MM.1S (cell line): ENCODE measurements around the gene LMNB1.

Experiments
- DNase-seq: peaks from one replicate; pipeline ENCODE4 v3.0.0-alpha.2; 2015
- H2AFZ ChIP-seq: fragments of 300-600 bp; sonication (generic); 2 replicates; pipeline ENCODE4 v1.6.0; 2016; ENCODE audit warnings: antibody characterized with exemption, low read length
- H3F3A ChIP-seq: fragments of 300-600 bp; sonication (generic); 2 replicates; pipeline ENCODE4 v1.6.1; 2016; ENCODE audit warnings: mild to moderate bottlenecking, antibody characterized with exemption, low read length, moderate library complexity, mixed read lengths; ENCODE audit not compliant: insufficient read depth
- H3K27ac ChIP-seq: fragments of 300-600 bp; sonication (generic); 2 replicates; pipeline ENCODE4 v1.5.1; 2016; ENCODE audit warnings: mild to moderate bottlenecking, low read length
- H3K27me3 ChIP-seq: fragments of 300-600 bp; sonication (generic); replicated peaks from 2 replicates; pipeline ENCODE4 v1.6.0; 2016; ENCODE audit warnings: low read length; ENCODE audit not compliant: insufficient read depth
- H3K36me3 ChIP-seq: fragments of 300-600 bp; sonication (generic); replicated peaks from 2 replicates; pipeline ENCODE4 v1.6.1; 2016; ENCODE audit warnings: mild to moderate bottlenecking, low read length, mixed read lengths; ENCODE audit not compliant: insufficient read depth
- H3K4me1 ChIP-seq: fragments of 300-600 bp; sonication (generic); 2 replicates; pipeline ENCODE4 v1.6.1; 2016; ENCODE audit warnings: low read length, mixed read lengths
- H3K4me2 ChIP-seq: fragments of 300-600 bp; sonication (generic); 2 replicates; pipeline ENCODE4 v1.6.0; 2016; ENCODE audit warnings: low read depth, low read length
- H3K4me3 ChIP-seq: fragments of 300-600 bp; sonication (generic); 2 replicates; pipeline ENCODE4 v1.5.1; 2016; ENCODE audit warnings: low read length, mixed read lengths
- H3K79me2 ChIP-seq: fragments of 300-600 bp; sonication (generic); 2 replicates; pipeline ENCODE4 v1.6.1; 2016; ENCODE audit warnings: mixed run types, low read length, mixed read lengths
- H3K9ac ChIP-seq: fragments of 300-600 bp; sonication (generic); 2 replicates; pipeline ENCODE4 v1.6.1; 2016; ENCODE audit warnings: low read length, mixed read lengths
- H3K9me2 ChIP-seq: fragments of 300-600 bp; sonication (generic); replicated peaks from 2 replicates; pipeline ENCODE4 v1.6.1; 2016; ENCODE audit warnings: mild to moderate bottlenecking, low read length, mixed read lengths; ENCODE audit not compliant: insufficient read depth
- H3K9me3 ChIP-seq: fragments of 300-600 bp; sonication (generic); replicated peaks from 2 replicates; pipeline ENCODE4 v1.6.1; 2016; ENCODE audit warnings: mild to moderate bottlenecking, low read length, mixed read lengths; ENCODE audit not compliant: insufficient read depth
- H4K20me1 ChIP-seq: fragments of 300-600 bp; sonication (generic); 2 replicates; pipeline ENCODE4 v1.6.1; 2016; ENCODE audit warnings: mild to moderate bottlenecking, low read length, moderate library complexity, mixed read lengths; ENCODE audit not compliant: insufficient read depth
- CTCF ChIP-seq: fragments of 300-600 bp; sonication (generic); IDR thresholded peaks from 2 replicates; pipeline ENCODE4 v1.5.1; 2016; ENCODE audit warnings: antibody characterized with exemption, low read length, mixed read lengths
- EZH2 ChIP-seq: fragments of 300-600 bp; sonication (generic); optimal IDR thresholded peaks from 2 replicates; pipeline ENCODE3; 2017; ENCODE audit warnings: low read depth, mild to moderate bottlenecking, antibody characterized with exemption, low read length, mixed read lengths
- EZH2phosphoT487 ChIP-seq: fragments of 300-600 bp; sonication (generic); IDR thresholded peaks from 2 replicates; pipeline ENCODE4 v1.6.1; 2018; ENCODE audit warnings: antibody characterized with exemption, low read length

The LMNB1 gene

GRCh38 chr5:126805063-126805462 is 28.1 kb downstream of the LMNB1 start:
- DNase-seq, result no peak
- Histone ChIP-seq H3K4me1 (0 out of 2 replicates have a peak, but pooled peaks cover 3% of the 10 kb centered on the region), H2AFZ (no peak overlapping the region), H3K4me2 (no peak overlapping the region), H3K4me3 (no peak overlapping the region), H3K9ac (no peak overlapping the region), H4K20me1 (peaks cover 31% of the 10 kb centered on the region; the same call in 1 of the 2 replicates), H3K9me2 (no peaks in the 10 kb centered on the region), H3F3A (peaks cover 13% of the 10 kb centered on the region; the same call in 1 of the 2 replicates), H3K79me2 (peaks cover 95% of the 10 kb centered on the region), H3K27me3 (no peaks in the 10 kb centered on the region), H3K9me3 (no peaks in the 10 kb centered on the region), H3K27ac (no peak overlapping the region), H3K36me3 (peaks cover 19% of the 10 kb centered on the region)
- TF ChIP-seq CTCF (no peak), EZH2phosphoT487 (no peak), EZH2 (no peak)

GRCh38 chr5:126808521-126808988 is 31.6 kb downstream of the LMNB1 start:
- peaks cover 95% of the 10 kb centered on the region for H3K79me2 ChIP-seq
- no peak overlapping the region for H3K27ac ChIP-seq
- TF ChIP-seq EZH2 (no peak), CTCF (peak; percentile 32)
- no peak overlapping the region for H3K9ac ChIP-seq
- no peaks in the 10 kb centered on the region for H3K9me2 ChIP-seq
- peaks cover 19% of the 10 kb centered on the region; the same call in 1 of the 2 replicates for H4K20me1 ChIP-seq
- no peak overlapping the region for H3K4me2 ChIP-seq
- peaks cover 23% of the 10 kb centered on the region for H3F3A ChIP-seq
- H3K27me3 ChIP-seq, result no peaks in the 10 kb centered on the region
- DNase-seq, result peak; percentile 20
- no peak overlapping the region for H3K4me3 ChIP-seq
- peaks cover 40% of the 10 kb centered on the region for H3K36me3 ChIP-seq
- H3K9me3 ChIP-seq, result no peaks in the 10 kb centered on the region
- peaks cover 20% of the 10 kb centered on the region; the same call in 1 of the 2 replicates for H3K4me1 ChIP-seq
- no peak overlapping the region for H2AFZ ChIP-seq

- Histone ChIP-seq H3K27me3 (no peaks in the 10 kb centered on the region), H3K4me3 (no peak overlapping the region), H3K9me3 (no peaks in the 10 kb centered on the region), H3K9ac (no peak overlapping the region), H3K4me1 (peaks cover 20% of the 10 kb centered on the region; the same call in 1 of the 2 replicates), H2AFZ (no peak overlapping the region), H3K9me2 (no peaks in the 10 kb centered on the region), H3K79me2 (peaks cover 95% of the 10 kb centered on the region), H3K36me3 (peaks cover 40% of the 10 kb centered on the region), H3K27ac (no peak overlapping the region), H4K20me1 (peaks cover 6% of the 10 kb centered on the region; the same call in 1 of the 2 replicates), H3K4me2 (no peak overlapping the region), H3F3A (peaks cover 23% of the 10 kb centered on the region)
- no peak for DNase-seq
- TF ChIP-seq EZH2phosphoT487, result no peak
- no peak for TF ChIP-seq CTCF
- TF ChIP-seq EZH2, result no peak
Observed at GRCh38 chr5:126809916-126810315, 33.0 kb downstream of the LMNB1 start.
